PFSK-1 (cell line): ENCODE measurements around the gene BRIP1.

Experiments
- FOXP2 ChIP-seq: optimal IDR thresholded peaks from 2 replicates; pipeline ENCODE3; 2011; ENCODE audit warnings: borderline replicate concordance, control low read depth, inconsistent platforms; ENCODE audit not compliant: insufficient read depth; ENCODE audit errors: extremely low read length, extremely low read depth
- POLR2AphosphoS5 ChIP-seq: IDR thresholded peaks from 2 replicates; pipeline ENCODE4 v1.6.1; 2012; ENCODE audit warnings: low read depth, mild to moderate bottlenecking, control low read depth, low read length, moderate library complexity
- REST ChIP-seq, 2 experiments: IDR thresholded peaks; 2 replicates each; pipeline versions ENCODE4 v1.6.1 to v1.8.0; 2011 to 2012; ENCODE audit warnings: low read depth in 2 of 2, low read length in 2 of 2, control low read depth in 1 of 2, inconsistent platforms in 1 of 2, mild to moderate bottlenecking in 1 of 2, moderate library complexity in 1 of 2; ENCODE audit not compliant: insufficient read depth in 1 of 2
- SIN3A ChIP-seq: IDR thresholded peaks from 2 replicates; pipeline ENCODE4 v1.6.1; 2012; ENCODE audit warnings: mild to moderate bottlenecking, low read length, moderate library complexity, borderline replicate concordance; ENCODE audit not compliant: insufficient read depth
- TAF1 ChIP-seq: IDR thresholded peaks from 2 replicates; pipeline ENCODE4 v1.6.1; 2012; ENCODE audit warnings: low read length, control low read depth, borderline replicate concordance; ENCODE audit not compliant: insufficient read depth

BRIP1 gene

GRCh38 chr17:61867033-61867432, 3.7 kb upstream of the BRIP1 start:
- no peak for TF ChIP-seq SIN3A
- no peak for TF ChIP-seq FOXP2
- no peak for TF ChIP-seq TAF1
- TF ChIP-seq POLR2AphosphoS5, result no peak
- TF ChIP-seq REST (IDR thresholded peaks at IDR 0.05; ENCODE audit: insufficient read depth in 1 of 2, low read depth in 2 of 2, low read length in 2 of 2), result no peak

- TF ChIP-seq TAF1 (no peak), POLR2AphosphoS5 (no peak), SIN3A (no peak), FOXP2 (no peak), REST (IDR thresholded peaks at IDR 0.05; ENCODE audit: insufficient read depth in 1 of 2, low read depth in 2 of 2, low read length in 2 of 2) (no peak)
These were observed 436 bp upstream of the BRIP1 start for GRCh38 chr17:61863801-61864126.

- TF ChIP-seq FOXP2 (no peak), TAF1 (no peak), SIN3A (no peak), POLR2AphosphoS5 (no peak), REST (IDR thresholded peaks at IDR 0.05; ENCODE audit: insufficient read depth in 1 of 2, low read depth in 2 of 2, low read length in 2 of 2) (no peak)
These were observed 1.2 kb downstream of the BRIP1 start for GRCh38 chr17:61862105-61862574.

- TF ChIP-seq FOXP2 (no peak), TAF1 (no peak), POLR2AphosphoS5 (no peak), REST (IDR thresholded peaks at IDR 0.05; ENCODE audit: insufficient read depth in 1 of 2, low read depth in 2 of 2, low read length in 2 of 2) (no peak), SIN3A (no peak)
These were observed 7.3 kb downstream of the BRIP1 start for GRCh38 chr17:61856035-61856434.

GRCh38 chr17:61852857-61853256, 10.5 kb downstream of the BRIP1 start:
- no peak for TF ChIP-seq POLR2AphosphoS5
